OCI-LY7 (cell line): ENCODE data around the gene HTR2A.

Experiments
- EZH2phosphoT487 ChIP-seq: fragments of 200-600 bp; sonication (generic); IDR thresholded peaks from 2 replicates; pipeline ENCODE4 v1.6.1; 2018; ENCODE audit warnings: low read depth, borderline replicate concordance, mild to moderate bottlenecking, mixed run types, antibody characterized with exemption, low read length, moderate library complexity, mixed read lengths
- TF ChIP-seq, protein P1 (sequence below): fragments of 200-600 bp; sonication (generic); conservative IDR thresholded peaks from 2 replicates; pipeline ENCODE4 v1.5.1; 2014; ENCODE audit warnings: mild to moderate bottlenecking, antibody characterized with exemption, low read length, moderate library complexity, mixed read lengths

DNA sequence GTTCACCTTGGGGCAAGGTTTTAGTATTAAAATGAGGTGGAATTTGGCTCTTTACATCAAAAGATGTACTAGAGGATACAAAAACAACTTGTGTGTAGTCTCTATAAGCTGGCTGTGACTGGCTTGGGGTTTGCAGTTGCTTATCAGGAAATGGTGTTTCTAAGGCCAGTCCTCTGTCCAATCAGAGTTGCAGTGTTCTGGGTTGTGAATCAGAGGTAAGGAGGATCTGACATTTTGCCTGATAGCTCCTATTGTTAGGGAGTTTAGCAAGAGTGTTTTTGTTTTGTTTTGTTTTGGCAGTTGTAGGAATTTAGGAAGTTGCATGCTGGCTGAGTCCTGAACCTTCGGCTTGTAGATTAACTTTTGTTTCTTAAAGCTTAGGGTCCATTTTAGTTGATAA lies 79.8 kb downstream of the HTR2A start:
- TF ChIP-seq, protein P1, sequence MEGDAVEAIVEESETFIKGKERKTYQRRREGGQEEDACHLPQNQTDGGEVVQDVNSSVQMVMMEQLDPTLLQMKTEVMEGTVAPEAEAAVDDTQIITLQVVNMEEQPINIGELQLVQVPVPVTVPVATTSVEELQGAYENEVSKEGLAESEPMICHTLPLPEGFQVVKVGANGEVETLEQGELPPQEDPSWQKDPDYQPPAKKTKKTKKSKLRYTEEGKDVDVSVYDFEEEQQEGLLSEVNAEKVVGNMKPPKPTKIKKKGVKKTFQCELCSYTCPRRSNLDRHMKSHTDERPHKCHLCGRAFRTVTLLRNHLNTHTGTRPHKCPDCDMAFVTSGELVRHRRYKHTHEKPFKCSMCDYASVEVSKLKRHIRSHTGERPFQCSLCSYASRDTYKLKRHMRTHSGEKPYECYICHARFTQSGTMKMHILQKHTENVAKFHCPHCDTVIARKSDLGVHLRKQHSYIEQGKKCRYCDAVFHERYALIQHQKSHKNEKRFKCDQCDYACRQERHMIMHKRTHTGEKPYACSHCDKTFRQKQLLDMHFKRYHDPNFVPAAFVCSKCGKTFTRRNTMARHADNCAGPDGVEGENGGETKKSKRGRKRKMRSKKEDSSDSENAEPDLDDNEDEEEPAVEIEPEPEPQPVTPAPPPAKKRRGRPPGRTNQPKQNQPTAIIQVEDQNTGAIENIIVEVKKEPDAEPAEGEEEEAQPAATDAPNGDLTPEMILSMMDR = no peak
- no peak for TF ChIP-seq EZH2phosphoT487
